ENCODE results near the gene TIMP3.

- no peak for TF ChIP-seq CTCF (IDR thresholded peaks at IDR 0.05; ENCODE audit: borderline replicate concordance, extremely low read depth, low read length, poor library complexity, severe bottlenecking)
- TF ChIP-seq EZH2 (IDR thresholded peaks at IDR 0.05; ENCODE audit: borderline replicate concordance, low read depth, low read length, severe bottlenecking), result no peak
These were observed 78.6 kb downstream of the TIMP3 start for GRCh38 chr22:32880061-32880460.
